IMR-90 (cell line): ENCODE measurements around the gene ZNG1A. TPM values are rescaled to one million over a fixed set of nuclear protein-coding genes. Genes with fewer than 3 reads are reported as not detected.
"Not testable (repeated sequence)": the region's sequence is repeated elsewhere in the genome, so short reads cannot be mapped to it uniquely, and the experiment has no call there.

ENCODE experiments used
- ATAC-seq: fragments of 200-7000 bp; cut with Tn5 transposase; 2 replicates; pipeline ENCODE4 v1.9.1; 2020; ENCODE audit warnings: low read depth, mild to moderate bottlenecking, moderate library complexity
- BruUV-seq: library from RNA; stranded (reverse); fragments of 400-500 nt; replicated peaks from 2 replicates; lab custom pipeline; 2021; lab: Mats Ljungman, UMichigan
- CTCF ChIA-PET: fragments of 300-600 bp; formaldehyde crosslinking; extraction: SDS; loops from one replicate; lab custom pipeline; 2021; ENCODE audit warnings: antibody characterized with exemption; lab: Yijun Ruan, JAX
- POLR2A ChIA-PET: fragments of 300-600 bp; sonication (Branson Sonifier 250); formaldehyde crosslinking; loops from one replicate; lab custom pipeline; 2022; ENCODE audit warnings: antibody characterized with exemption; ENCODE audit not compliant: unreplicated experiment; lab: Charles Lee
- DNase-seq: peaks from one replicate; pipeline ENCODE4 v3.0.0; 2013
- H2AFZ ChIP-seq: replicated peaks from 2 replicates; pipeline ENCODE3; 2013; ENCODE audit warnings: low read length, mild to moderate bottlenecking; ENCODE audit not compliant: poor library complexity
- H2AK5ac ChIP-seq: 2 replicates; pipeline ENCODE4 v1.6.1; 2013; ENCODE audit warnings: low read depth, low read length, inconsistent platforms
- H2AK9ac ChIP-seq: replicated peaks from 2 replicates; pipeline ENCODE3; 2013; ENCODE audit warnings: mild to moderate bottlenecking, low read depth, low read length, moderate library complexity; ENCODE audit not compliant: poor library complexity
- H2BK120ac ChIP-seq: 2 replicates; pipeline ENCODE4 v1.6.1; 2013; ENCODE audit warnings: low read depth, low read length, inconsistent platforms
- H2BK15ac ChIP-seq: 3 replicates; pipeline ENCODE4 v1.6.1; 2013; ENCODE audit warnings: low read depth, low read length, inconsistent platforms
- H2BK20ac ChIP-seq: 2 replicates; pipeline ENCODE4 v1.6.1; 2013; ENCODE audit warnings: low read depth, mild to moderate bottlenecking, inconsistent platforms, low read length, moderate library complexity
- H2BK5ac ChIP-seq: 2 replicates; pipeline ENCODE4 v1.6.1; 2013; ENCODE audit warnings: mild to moderate bottlenecking, low read depth, low read length, inconsistent platforms; ENCODE audit not compliant: poor library complexity, severe bottlenecking
- H3K14ac ChIP-seq: replicated peaks from 2 replicates; pipeline ENCODE4 v1.6.1; 2013; ENCODE audit warnings: low read depth, low read length, inconsistent platforms
- H3K18ac ChIP-seq: 2 replicates; pipeline ENCODE4 v1.6.1; 2013; ENCODE audit warnings: low read depth, low read length, control low read depth
- H3K23ac ChIP-seq: 2 replicates; pipeline ENCODE4 v1.6.1; 2013; ENCODE audit warnings: low read depth, low read length, inconsistent platforms
- H3K27ac ChIP-seq: 2 replicates; pipeline ENCODE4 v1.5.1; 2013; ENCODE audit warnings: mild to moderate bottlenecking, control low read depth, low read length; ENCODE audit not compliant: insufficient read depth
- H3K27me3 ChIP-seq: 2 replicates; pipeline ENCODE4 v1.6.1; 2013; ENCODE audit warnings: low read length; ENCODE audit not compliant: control insufficient read depth, insufficient read depth
- H3K36me3 ChIP-seq: 2 replicates; pipeline ENCODE4 v1.6.1; 2013; ENCODE audit warnings: low read length, mixed read lengths; ENCODE audit not compliant: control insufficient read depth, insufficient read depth
- H3K4ac ChIP-seq: 2 replicates; pipeline ENCODE4 v1.6.1; 2013; ENCODE audit warnings: low read depth, low read length, inconsistent platforms
- H3K4me1 ChIP-seq: 2 replicates; pipeline ENCODE4 v1.6.1; 2013; ENCODE audit warnings: low read length, mixed read lengths; ENCODE audit not compliant: control insufficient read depth, insufficient read depth
- H3K4me2 ChIP-seq: 2 replicates; pipeline ENCODE4 v1.6.1; 2013; ENCODE audit warnings: low read depth, mild to moderate bottlenecking, control low read depth, low read length, moderate library complexity
- H3K4me3 ChIP-seq: 2 replicates; pipeline ENCODE4 v1.5.1; 2013; ENCODE audit warnings: low read depth, mild to moderate bottlenecking, control low read depth, low read length, moderate library complexity; ENCODE audit not compliant: insufficient read depth
- H3K56ac ChIP-seq: 2 replicates; pipeline ENCODE4 v1.6.1; 2013; ENCODE audit warnings: low read length, inconsistent platforms; ENCODE audit not compliant: insufficient read depth; ENCODE audit errors: extremely low read depth
- H3K79me1 ChIP-seq, 2 experiments: 2 replicates each; pipeline ENCODE4 v1.6.1; 2013; ENCODE audit warnings: low read length in 2 of 2, inconsistent platforms in 1 of 2, low read depth in 1 of 2
- H3K9ac ChIP-seq: 2 replicates; pipeline ENCODE4 v1.6.1; 2013; ENCODE audit warnings: low read depth, low read length, control low read depth
- H3K9me1 ChIP-seq: 2 replicates; pipeline ENCODE4 v1.6.1; 2013; ENCODE audit warnings: low read length, inconsistent platforms; ENCODE audit not compliant: insufficient read depth
- H3K9me3 ChIP-seq: 2 replicates; pipeline ENCODE4 v1.6.1; 2013; ENCODE audit warnings: low read length; ENCODE audit not compliant: control insufficient read depth, insufficient read depth
- H4K20me1 ChIP-seq: 2 replicates; pipeline ENCODE4 v1.6.1; 2013; ENCODE audit warnings: low read length, inconsistent platforms; ENCODE audit not compliant: insufficient read depth
- H4K5ac ChIP-seq: 2 replicates; pipeline ENCODE4 v1.6.1; 2013; ENCODE audit warnings: mild to moderate bottlenecking, low read depth, low read length, control low read depth
- H4K8ac ChIP-seq, 2 experiments: 2 replicates each; pipeline ENCODE4 v1.6.1; 2013; ENCODE audit warnings: low read depth in 2 of 2, low read length in 2 of 2, control low read depth in 1 of 2, inconsistent platforms in 1 of 2
- H4K91ac ChIP-seq: 2 replicates; pipeline ENCODE4 v1.6.1; 2013; ENCODE audit warnings: low read depth, low read length, inconsistent platforms; ENCODE audit not compliant: insufficient read depth
- WGBS, 2 experiments: methylation state at CpG; one replicate each; pipeline versions ENCODE4 v1.1.5 to v1.1.7; 2013; ENCODE audit warnings: missing lambda C conversion rate in 2 of 2; ENCODE audit not compliant: insufficient read length in 1 of 2; ENCODE audit errors: extremely low coverage in 2 of 2; 5-methylcytosine and 5-hydroxymethylcytosine counted together
- dilution Hi-C: fragments of 300-500 bp; cut with HindIII; formaldehyde crosslinking; loops from one replicate; pipeline ENCODE4 v1.14.3; 2018; ENCODE audit warnings: low sequenced_read_pairs; ENCODE audit not compliant: unreplicated experiment
- in situ Hi-C: fragments of 300-500 bp; cut with MboI; formaldehyde crosslinking; loops from 3 replicates; pipeline ENCODE4 v1.14.3; 2019; ENCODE audit warnings: low sequenced_read_pairs, inconsistent platforms, mixed read lengths
- intact Hi-C: fragments of 100-400 bp; cut with micrococcal nuclease; formaldehyde crosslinking; loops from 2 replicates; pipeline ENCODE4 v1.10.0; 2022
- polyA plus RNA-seq, 3 experiments: library from polyadenylated mRNA; depleted of rRNA; stranded (reverse); fragments of >200 nt; gene quantifications; 2 replicates each; pipeline ENCODE4 v1.2.3, GENCODE V29; 2012; ENCODE audit warnings: low replicate concordance in 1 of 3
- total RNA-seq: library from RNA; depleted of rRNA; stranded (reverse); fragments of >200 nt; gene quantifications from 2 replicates; pipeline ENCODE4 v1.2.3, GENCODE V29; 2012

Gene ZNG1A
- total and polyA plus RNA-seq, 2 of the 4 experiments (the other 2 are of a cell fraction): 12.2 to 12.4 TPM

- WGBS, 2 experiments: no CpG with 5 or more reads among the region's 11 CpGs
- H3K56ac ChIP-seq, H3K9me1 ChIP-seq, CTCF ChIA-PET, H3K4ac ChIP-seq, H4K8ac ChIP-seq, H3K4me2 ChIP-seq, POLR2A ChIA-PET, H2BK120ac ChIP-seq, H3K9ac ChIP-seq, H2AK5ac ChIP-seq, H3K79me1 ChIP-seq, H3K4me1 ChIP-seq, H2AK9ac ChIP-seq, DNase-seq, H3K27ac ChIP-seq, H3K14ac ChIP-seq, H3K27me3 ChIP-seq, H4K91ac ChIP-seq, H3K36me3 ChIP-seq, H4K5ac ChIP-seq, dilution Hi-C loops, H2AFZ ChIP-seq, H3K18ac ChIP-seq, H2BK5ac ChIP-seq, H3K9me3 ChIP-seq, H2BK20ac ChIP-seq, BruUV-seq, H3K4me3 ChIP-seq, H4K20me1 ChIP-seq, H2BK15ac ChIP-seq, H3K23ac ChIP-seq, in situ Hi-C loops, intact Hi-C loops: not testable (repeated sequence)
- ATAC-seq: peak; percentile 97
These were observed 90.3 kb downstream of the ZNG1A start for GRCh38 chr9:88396-89037.

- H2AK9ac ChIP-seq, H4K20me1 ChIP-seq, H3K9ac ChIP-seq, H3K4me2 ChIP-seq, H3K27ac ChIP-seq, H3K9me1 ChIP-seq, H4K8ac ChIP-seq, H3K36me3 ChIP-seq, BruUV-seq, H3K27me3 ChIP-seq, H2BK5ac ChIP-seq, H3K79me1 ChIP-seq, in situ Hi-C loops, H2AK5ac ChIP-seq, H3K4me1 ChIP-seq, H4K91ac ChIP-seq, H3K23ac ChIP-seq, dilution Hi-C loops, H3K56ac ChIP-seq, DNase-seq, H3K4me3 ChIP-seq, H3K18ac ChIP-seq, ATAC-seq, H3K14ac ChIP-seq, H4K5ac ChIP-seq, intact Hi-C loops, H2BK20ac ChIP-seq, H3K4ac ChIP-seq, H2BK120ac ChIP-seq, H2BK15ac ChIP-seq, CTCF ChIA-PET, H3K9me3 ChIP-seq, H2AFZ ChIP-seq, POLR2A ChIA-PET: not testable (repeated sequence)
- WGBS, 2 experiments: no CpG with 5 or more reads among the region's 6 CpGs
These were observed 91.0 kb downstream of the ZNG1A start for GRCh38 chr9:87860-88259.
